ENCODE data around the gene TMEM198. TPM values are rescaled to one million over a fixed set of nuclear protein-coding genes. Genes with fewer than 3 reads are reported as not detected.
A peak's percentile ranks its signal among the peaks of the same experiment; 100 is the strongest.

Gene TMEM198
- total and polyA plus RNA-seq, 3 experiments from 2014 or later, result 5.2 to 6.0 TPM; not detected in 1

DNA sequence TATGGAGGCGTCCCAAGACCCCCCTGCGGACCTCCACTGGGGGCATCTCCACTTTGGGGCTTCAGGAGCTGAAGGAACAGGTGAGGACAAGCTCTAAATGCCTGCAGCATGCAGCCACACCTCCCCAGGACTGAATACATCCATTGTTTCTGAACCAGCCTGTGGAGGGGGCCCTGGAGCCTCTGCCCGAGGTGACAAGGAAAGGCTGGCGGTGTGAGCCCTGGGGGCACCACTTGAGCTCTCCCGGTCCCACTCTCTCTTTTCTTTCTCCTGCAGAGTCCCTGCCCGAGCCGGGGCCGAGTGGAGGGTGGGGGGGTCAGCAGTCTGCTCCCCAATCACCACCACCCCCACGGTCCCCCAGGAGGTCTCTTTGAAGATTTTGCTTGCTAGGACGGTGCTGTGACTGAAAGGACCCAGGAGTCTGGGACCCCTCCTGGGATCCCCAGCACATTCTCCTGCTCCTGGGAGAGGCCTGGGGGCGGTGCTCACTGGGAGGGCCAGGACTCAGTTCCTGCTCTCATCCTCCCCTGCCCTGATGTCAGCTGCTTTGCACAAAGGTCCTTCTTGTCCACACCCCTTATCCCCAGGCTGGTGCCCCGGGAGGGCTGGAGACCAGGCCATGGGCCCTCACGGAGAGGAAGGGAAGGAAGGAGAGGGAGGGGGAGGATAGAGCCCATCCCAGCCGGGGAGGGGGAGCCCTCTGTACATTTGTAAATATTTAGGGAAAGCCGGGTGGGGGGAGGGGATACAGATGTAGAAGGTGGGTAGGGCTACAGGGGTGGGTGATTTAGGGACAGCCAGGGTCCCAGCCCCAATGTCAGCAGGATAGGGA, 6.0 kb upstream of the TMEM198 start:
- no peaks in the 10 kb centered on the region for H3K27me3 ChIP-seq (ENCODE audit: insufficient read depth, low read length, poor library complexity, severe bottlenecking)
- no peaks in the 10 kb centered on the region for H3K36me3 ChIP-seq (ENCODE audit: insufficient read depth, low read length)
- CTCF ChIA-PET, result interaction anchor here (2.1 to 6.7 kb wide), 2 partner anchors 7 to 42 kb away, joined by 8 to 44 read pairs; a partner anchor contains a TSS
- no peak overlapping the region for H3K27ac Mint-ChIP-seq
- DNase-seq, result no peak
- peaks cover 0 to 12% (median 2%) of the 10 kb centered on the region in 3 donors for H3K36me3 Mint-ChIP-seq
- H3K4me1 Mint-ChIP-seq, result peaks cover 13 to 19% (median 16%) of the 10 kb centered on the region in 3 donors
- no peak overlapping the region for H3K4me3 Mint-ChIP-seq
- H3K27me3 Mint-ChIP-seq, result peaks cover 1 to 10% of the 10 kb centered on the region in 2 donors
- H3K9me3 ChIP-seq (ENCODE audit: low read length), result no peaks in the 10 kb centered on the region
- POLR2A ChIA-PET, result no interaction called here
- H3K4me1 ChIP-seq (ENCODE audit: insufficient read depth, low read length), result peaks cover 17% of the 10 kb centered on the region
- H3K9me3 Mint-ChIP-seq, result no peaks in the 10 kb centered on the region
- no peak overlapping the region for H3K4me3 ChIP-seq (ENCODE audit: low read length)
- H3K27ac ChIP-seq (ENCODE audit: low read depth, low read length), result no peak overlapping the region

DNA sequence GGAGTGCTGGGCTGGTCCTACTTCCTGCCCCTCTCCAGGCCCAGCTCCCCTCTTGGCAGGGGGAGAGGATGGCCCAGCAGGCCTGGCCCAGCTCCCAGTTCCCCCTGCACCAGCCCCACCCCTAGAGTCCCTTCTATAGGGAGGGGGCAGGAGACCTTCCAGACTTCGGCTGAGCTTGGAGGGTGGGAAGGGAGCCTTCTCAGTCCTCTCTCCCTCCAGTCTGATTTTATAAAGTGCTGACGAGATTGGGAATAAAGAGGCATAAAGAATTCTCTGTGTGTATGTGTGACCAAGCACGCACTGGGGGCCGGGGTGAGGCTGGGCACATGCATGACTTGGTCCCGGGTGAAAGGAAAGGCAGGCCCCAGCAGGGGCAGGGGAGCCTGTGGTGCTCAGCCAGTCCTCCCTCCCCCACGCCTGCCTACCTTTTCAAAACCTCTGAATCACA, 5.3 kb upstream of the TMEM198 start:
- H3K27me3 ChIP-seq (ENCODE audit: insufficient read depth, low read length, poor library complexity, severe bottlenecking), result no peaks in the 10 kb centered on the region
- peaks cover 0 to 12% (median 2%) of the 10 kb centered on the region in 3 donors for H3K36me3 Mint-ChIP-seq

GRCh38 chr2:219538956-219539788, 4.7 kb upstream of the TMEM198 start:
- H3K27ac ChIP-seq (ENCODE audit: low read depth, low read length), result no peak overlapping the region
- no peaks in the 10 kb centered on the region for H3K27me3 ChIP-seq (ENCODE audit: insufficient read depth, low read length, poor library complexity, severe bottlenecking)
- Mint-ChIP-seq H3K4me3 (peak overlapping the region in 1 of 7 donors; percentile 54), H3K9me3 (no peaks in the 10 kb centered on the region), H3K4me1 (peaks cover 15 to 21% (median 18%) of the 10 kb centered on the region in 3 donors), H3K36me3 (peaks cover 0 to 12% (median 2%) of the 10 kb centered on the region in 3 donors), H3K27me3 (peaks cover 1 to 4% of the 10 kb centered on the region in 2 donors), H3K27ac (no peak overlapping the region)
- ChIA-PET POLR2A (no interaction called here), CTCF (interaction anchor here (0.8 to 6.7 kb wide), 5 partner anchors 8 to 102 kb away, joined by 3 to 44 read pairs (median 7); no protein-coding TSS in a partner anchor)
- no peaks in the 10 kb centered on the region for H3K9me3 ChIP-seq (ENCODE audit: low read length)
- no peak overlapping the region for H3K4me3 ChIP-seq (ENCODE audit: low read length)
- peaks cover 18% of the 10 kb centered on the region for H3K4me1 ChIP-seq (ENCODE audit: insufficient read depth, low read length)
- H3K36me3 ChIP-seq (ENCODE audit: insufficient read depth, low read length), result no peaks in the 10 kb centered on the region
- DNase-seq, result no peak

More for the DNA sequence above, 5.3 kb upstream of the TMEM198 start:
- POLR2A ChIA-PET, result no interaction called here
- no peaks in the 10 kb centered on the region for H3K9me3 Mint-ChIP-seq
- CTCF ChIA-PET, result interaction anchor here (0.8 to 6.7 kb wide), 4 partner anchors 7 to 43 kb away, joined by 3 to 44 read pairs (median 6); a partner anchor contains a TSS
- peaks cover 1 to 6% of the 10 kb centered on the region in 2 donors for H3K27me3 Mint-ChIP-seq
- no peak overlapping the region for H3K27ac Mint-ChIP-seq
- Histone ChIP-seq H3K36me3 (ENCODE audit: insufficient read depth, low read length) (no peaks in the 10 kb centered on the region), H3K27ac (ENCODE audit: low read depth, low read length) (no peak overlapping the region), H3K9me3 (ENCODE audit: low read length) (no peaks in the 10 kb centered on the region), H3K4me1 (ENCODE audit: insufficient read depth, low read length) (peaks cover 18% of the 10 kb centered on the region), H3K4me3 (ENCODE audit: low read length) (no peak overlapping the region)
- no peak for DNase-seq
- H3K4me3 Mint-ChIP-seq, result no peak overlapping the region
- H3K4me1 Mint-ChIP-seq, result peaks cover 13 to 20% (median 17%) of the 10 kb centered on the region in 3 donors

GRCh38 chr2:219539926-219540678, 3.7 kb upstream of the TMEM198 start:
- Histone ChIP-seq H3K9me3 (ENCODE audit: low read length) (no peaks in the 10 kb centered on the region), H3K4me3 (ENCODE audit: low read length) (no peak overlapping the region), H3K36me3 (ENCODE audit: insufficient read depth, low read length) (no peaks in the 10 kb centered on the region), H3K27me3 (ENCODE audit: insufficient read depth, low read length, poor library complexity, severe bottlenecking) (no peaks in the 10 kb centered on the region), H3K4me1 (ENCODE audit: insufficient read depth, low read length) (peaks cover 18% of the 10 kb centered on the region), H3K27ac (ENCODE audit: low read depth, low read length) (no peak overlapping the region)
- Mint-ChIP-seq H3K27me3 (peaks cover 1 to 4% of the 10 kb centered on the region in 2 donors), H3K4me1 (peaks cover 22 to 30% (median 27%) of the 10 kb centered on the region in 3 donors), H3K9me3 (no peaks in the 10 kb centered on the region), H3K36me3 (peaks cover 0 to 12% (median 2%) of the 10 kb centered on the region in 3 donors), H3K4me3 (no peak overlapping the region), H3K27ac (no peak overlapping the region)
- POLR2A ChIA-PET, result no interaction called here
- DNase-seq, result no peak
- CTCF ChIA-PET, result interaction anchor here (1.0 to 6.7 kb wide), 17 partner anchors 9 to 103 kb away, joined by 3 to 44 read pairs (median 6); no protein-coding TSS in a partner anchor

DNA sequence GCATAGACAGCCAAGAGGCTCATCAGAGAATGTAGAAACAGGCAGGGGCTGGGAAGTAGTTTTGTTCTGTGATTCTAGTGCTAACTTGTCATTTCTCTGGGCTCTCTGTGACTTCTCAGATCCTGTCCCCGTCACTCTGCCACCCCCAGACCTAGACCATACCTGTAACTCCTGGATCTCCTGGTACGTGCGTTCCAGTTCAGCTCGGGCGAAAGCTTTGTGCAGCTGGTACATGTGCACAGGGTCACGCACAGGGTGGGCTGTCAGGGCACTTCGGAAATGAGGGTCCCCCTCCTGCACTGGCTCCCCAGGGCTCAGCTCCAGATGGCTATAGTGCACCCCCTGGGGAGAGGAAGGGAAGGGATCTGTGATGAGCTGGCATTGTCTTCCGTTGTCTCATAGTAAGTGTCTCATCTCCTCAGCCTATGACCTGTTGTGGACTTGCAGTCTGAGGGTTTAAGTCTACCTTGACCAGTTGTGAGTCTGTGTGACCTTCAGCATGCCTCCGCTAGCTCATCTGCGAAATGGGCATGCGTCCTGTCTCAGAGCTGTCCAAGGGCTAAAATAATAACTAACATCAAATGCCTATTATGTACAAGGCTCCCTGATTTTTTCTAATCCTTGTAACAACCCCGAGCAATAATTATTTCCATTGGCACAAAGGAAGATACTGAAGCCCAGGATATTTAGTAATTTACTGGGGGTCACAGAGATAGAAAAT, 2.9 kb upstream of the TMEM198 start:
- Mint-ChIP-seq H3K4me1 (peaks cover 22 to 30% (median 27%) of the 10 kb centered on the region in 3 donors), H3K4me3 (peak overlapping the region; percentile 57 to 89 (median 84)), H3K27ac (peak overlapping the region in 2 of 8 donors; percentile 29 to 54), H3K36me3 (peaks cover 0 to 12% (median 2%) of the 10 kb centered on the region in 3 donors), H3K9me3 (no peaks in the 10 kb centered on the region), H3K27me3 (peaks cover 0 to 1% of the 10 kb centered on the region in 2 donors)
- ChIA-PET CTCF (interaction anchor here (0.7 to 6.7 kb wide), 28 partner anchors 10 to 260 kb away, joined by 3 to 44 read pairs (median 4); partner anchors contain the start of genes GMPPA, OBSL1 and STK11IP), POLR2A (interaction anchor here (0.9 kb wide), 1 partner anchor 11 kb away, joined by 3 read pairs; no protein-coding TSS in a partner anchor)
- Histone ChIP-seq H3K36me3 (ENCODE audit: insufficient read depth, low read length) (no peaks in the 10 kb centered on the region), H3K27ac (ENCODE audit: low read depth, low read length) (no peak overlapping the region), H3K4me3 (ENCODE audit: low read length) (peak overlapping the region; percentile 81), H3K4me1 (ENCODE audit: insufficient read depth, low read length) (peaks cover 18% of the 10 kb centered on the region), H3K9me3 (ENCODE audit: low read length) (no peaks in the 10 kb centered on the region), H3K27me3 (ENCODE audit: insufficient read depth, low read length, poor library complexity, severe bottlenecking) (no peaks in the 10 kb centered on the region)
- no peak for DNase-seq

GRCh38 chr2:219541611-219542180, 2.1 kb upstream of the TMEM198 start:
- POLR2A ChIA-PET, result interaction anchor here (0.6 to 0.9 kb wide), 2 partner anchors 12 to 154 kb away, joined by 3 read pairs; no protein-coding TSS in a partner anchor

More at GRCh38 chr2:219541611-219542180, 2.1 kb upstream of the TMEM198 start:
- Mint-ChIP-seq H3K36me3 (peaks cover 0 to 12% (median 2%) of the 10 kb centered on the region in 3 donors), H3K4me1 (peaks cover 22 to 30% (median 27%) of the 10 kb centered on the region in 3 donors), H3K27me3 (peaks cover 0 to 1% of the 10 kb centered on the region in 2 donors), H3K9me3 (no peaks in the 10 kb centered on the region), H3K27ac (peak overlapping the region in 2 of 8 donors; percentile 29 to 57), H3K4me3 (peak overlapping the region; percentile 82 to 94 (median 86))
- Histone ChIP-seq H3K9me3 (ENCODE audit: low read length) (no peaks in the 10 kb centered on the region), H3K27ac (ENCODE audit: low read depth, low read length) (no peak overlapping the region), H3K4me1 (ENCODE audit: insufficient read depth, low read length) (peaks cover 18% of the 10 kb centered on the region), H3K36me3 (ENCODE audit: insufficient read depth, low read length) (no peaks in the 10 kb centered on the region), H3K27me3 (ENCODE audit: insufficient read depth, low read length, poor library complexity, severe bottlenecking) (no peaks in the 10 kb centered on the region), H3K4me3 (ENCODE audit: low read length) (peak overlapping the region; percentile 81)
- CTCF ChIA-PET, result interaction anchor here (0.6 to 6.7 kb wide), 33 partner anchors 10 to 261 kb away, joined by 3 to 44 read pairs (median 4); partner anchors contain the start of genes GMPPA, OBSL1 and STK11IP
- DNase-seq, result peak; percentile 72 to 89 (median 84)

Data from CD8-positive, alpha-beta memory T cell (primary cell).